Measurements from ENCODE around the gene GLIS1.

GLIS1 gene

DNA sequence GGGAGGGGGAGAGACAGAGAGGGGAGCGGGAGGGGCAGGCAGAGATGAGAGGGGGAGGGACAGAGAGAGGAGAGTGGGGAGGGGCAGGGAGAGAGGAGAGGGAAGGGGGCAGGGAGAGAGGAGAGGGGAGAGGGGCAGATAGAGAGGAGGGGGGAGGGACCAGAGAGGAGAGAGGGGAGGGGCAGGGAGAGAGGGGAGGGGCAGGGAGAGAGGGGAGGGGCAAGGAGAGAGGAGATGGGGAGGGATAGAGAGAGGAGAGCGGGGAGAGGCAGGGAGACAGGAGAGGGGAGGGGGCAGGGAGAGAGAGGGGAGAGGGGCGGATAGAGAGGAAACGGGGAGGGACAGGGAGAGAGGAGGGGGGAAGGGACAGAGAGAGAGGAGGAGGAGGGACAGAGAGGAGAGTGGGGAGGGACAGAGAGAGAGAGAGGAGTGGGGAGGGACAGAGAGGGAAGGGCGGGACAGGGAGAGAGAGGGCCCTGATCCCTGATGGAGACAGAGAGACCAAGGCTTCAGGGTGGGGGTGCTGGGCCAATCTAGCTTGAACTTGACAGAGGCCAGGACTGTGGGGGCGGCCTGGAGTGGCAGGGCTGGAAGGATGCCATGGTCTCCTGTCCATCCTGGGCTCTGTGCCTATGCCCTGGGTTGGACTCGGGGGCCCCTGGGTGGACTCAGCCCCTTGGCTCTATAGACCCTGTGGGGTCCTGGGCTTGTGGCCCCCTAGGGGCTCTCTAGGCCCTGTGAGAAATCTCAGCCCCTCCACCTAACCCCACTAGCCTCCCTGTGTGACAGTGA lies 236.1 kb downstream of the GLIS1 start:
- Histone ChIP-seq H4K20me1 (ENCODE audit: control insufficient read depth, insufficient read depth, low read depth, low read length) (no peaks in the 10 kb centered on the region), H3K9me2 (replicated peaks; ENCODE audit: control insufficient read depth, low read length) (no peaks in the 10 kb centered on the region), H3K4me1 (ENCODE audit: control insufficient read depth, low read length) (no peaks in the 10 kb centered on the region), H3F3A (ENCODE audit: control insufficient read depth, insufficient read depth) (no peaks in the 10 kb centered on the region), H3K4me2 (ENCODE audit: low read length) (no peak overlapping the region), H3K4me3 (ENCODE audit: low read length) (no peak overlapping the region), H3K27me3 (ENCODE audit: control insufficient read depth, low read length) (peaks cover 3% of the 10 kb centered on the region; the same call in 1 of the 2 replicates), H3K79me2 (ENCODE audit: control insufficient read depth, low read length) (no peaks in the 10 kb centered on the region), H3K9me3 (ENCODE audit: control insufficient read depth, insufficient read depth, low read length) (no peaks in the 10 kb centered on the region), H3K36me3 (ENCODE audit: control insufficient read depth, low read length) (no peaks in the 10 kb centered on the region), H3K27ac (ENCODE audit: low read depth, low read length) (no peak overlapping the region)
- no peak for TF ChIP-seq EZH2phosphoT487 (IDR thresholded peaks at IDR 0.05; ENCODE audit: borderline replicate concordance, low read length)
- TF ChIP-seq, protein P1, sequence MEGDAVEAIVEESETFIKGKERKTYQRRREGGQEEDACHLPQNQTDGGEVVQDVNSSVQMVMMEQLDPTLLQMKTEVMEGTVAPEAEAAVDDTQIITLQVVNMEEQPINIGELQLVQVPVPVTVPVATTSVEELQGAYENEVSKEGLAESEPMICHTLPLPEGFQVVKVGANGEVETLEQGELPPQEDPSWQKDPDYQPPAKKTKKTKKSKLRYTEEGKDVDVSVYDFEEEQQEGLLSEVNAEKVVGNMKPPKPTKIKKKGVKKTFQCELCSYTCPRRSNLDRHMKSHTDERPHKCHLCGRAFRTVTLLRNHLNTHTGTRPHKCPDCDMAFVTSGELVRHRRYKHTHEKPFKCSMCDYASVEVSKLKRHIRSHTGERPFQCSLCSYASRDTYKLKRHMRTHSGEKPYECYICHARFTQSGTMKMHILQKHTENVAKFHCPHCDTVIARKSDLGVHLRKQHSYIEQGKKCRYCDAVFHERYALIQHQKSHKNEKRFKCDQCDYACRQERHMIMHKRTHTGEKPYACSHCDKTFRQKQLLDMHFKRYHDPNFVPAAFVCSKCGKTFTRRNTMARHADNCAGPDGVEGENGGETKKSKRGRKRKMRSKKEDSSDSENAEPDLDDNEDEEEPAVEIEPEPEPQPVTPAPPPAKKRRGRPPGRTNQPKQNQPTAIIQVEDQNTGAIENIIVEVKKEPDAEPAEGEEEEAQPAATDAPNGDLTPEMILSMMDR (IDR thresholded peaks at IDR 0.05; ENCODE audit: low read depth, low read length, poor library complexity, severe bottlenecking) = no peak

DNA sequence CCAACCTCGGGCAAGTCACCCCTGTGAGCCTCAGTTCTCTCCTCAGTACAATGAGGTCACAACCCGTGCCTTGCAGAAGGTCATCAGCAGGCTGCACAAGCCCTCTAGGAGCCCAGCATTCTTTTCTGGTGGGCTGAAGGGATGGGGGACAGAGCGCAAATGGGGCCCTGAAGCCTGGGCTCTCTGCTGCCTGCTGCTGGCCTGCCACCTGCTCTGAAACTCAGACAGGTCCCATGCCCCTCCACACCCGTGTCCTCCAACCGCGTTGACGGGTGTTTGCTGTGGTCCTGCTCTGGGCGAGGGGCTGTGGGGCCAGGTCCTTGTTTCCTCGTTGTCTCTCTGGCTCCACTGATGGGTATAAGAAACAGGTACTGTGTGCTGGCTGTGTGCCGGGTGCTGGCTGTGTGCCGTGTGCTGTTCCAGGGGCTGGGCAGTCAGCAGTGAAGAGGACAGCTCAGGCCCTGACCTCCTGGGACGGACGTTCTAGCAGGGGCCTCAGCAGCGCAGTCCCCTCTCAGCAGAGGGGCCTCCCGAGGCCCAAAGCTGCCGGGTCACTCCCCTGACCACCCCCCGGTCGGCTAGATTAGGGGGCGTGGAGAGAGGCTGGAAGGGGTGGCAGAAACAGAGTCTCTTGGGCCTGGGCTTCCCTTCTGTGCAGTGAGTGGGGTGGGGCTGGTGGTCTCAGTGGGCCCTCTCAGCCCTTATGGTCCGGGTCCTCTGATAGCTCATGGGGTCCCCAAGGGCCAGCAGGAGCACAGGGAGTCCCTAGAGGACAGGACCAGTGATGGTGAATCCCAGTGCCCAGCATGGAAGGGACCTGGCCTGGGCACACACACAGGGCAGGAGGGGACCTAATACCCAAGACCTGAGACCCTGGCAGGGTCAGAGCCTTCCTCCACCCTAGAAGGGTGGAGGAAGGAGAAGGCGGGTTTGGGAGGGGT lies 237.6 kb downstream of the GLIS1 start:
- peaks cover 3% of the 10 kb centered on the region; the same call in 1 of the 2 replicates for H3K27me3 ChIP-seq (ENCODE audit: control insufficient read depth, low read length)
- TF ChIP-seq, protein P1 (IDR thresholded peaks at IDR 0.05; ENCODE audit: low read depth, low read length, poor library complexity, severe bottlenecking) = no peak
- TF ChIP-seq EZH2phosphoT487 (IDR thresholded peaks at IDR 0.05; ENCODE audit: borderline replicate concordance, low read length) = no peak
- H3K36me3 ChIP-seq (ENCODE audit: control insufficient read depth, low read length) = no peaks in the 10 kb centered on the region
- no peak overlapping the region for H3K4me3 ChIP-seq (ENCODE audit: low read length)
- no peak overlapping the region for H3K27ac ChIP-seq (ENCODE audit: low read depth, low read length)
- H3K9me2 ChIP-seq (replicated peaks; ENCODE audit: control insufficient read depth, low read length) = no peaks in the 10 kb centered on the region
- H3K9me3 ChIP-seq (ENCODE audit: control insufficient read depth, insufficient read depth, low read length) = no peaks in the 10 kb centered on the region
- no peaks in the 10 kb centered on the region for H3K79me2 ChIP-seq (ENCODE audit: control insufficient read depth, low read length)
- H3F3A ChIP-seq (ENCODE audit: control insufficient read depth, insufficient read depth) = no peaks in the 10 kb centered on the region
- H3K4me1 ChIP-seq (ENCODE audit: control insufficient read depth, low read length) = no peaks in the 10 kb centered on the region
- H3K4me2 ChIP-seq (ENCODE audit: low read length) = no peak overlapping the region
- H4K20me1 ChIP-seq (ENCODE audit: control insufficient read depth, insufficient read depth, low read depth, low read length) = no peaks in the 10 kb centered on the region

GRCh38 chr1:53500204-53501064 lies 238.5 kb downstream of the GLIS1 start:
- H3K4me1 ChIP-seq (ENCODE audit: control insufficient read depth, low read length) = no peaks in the 10 kb centered on the region
- no peaks in the 10 kb centered on the region for H3K36me3 ChIP-seq (ENCODE audit: control insufficient read depth, low read length)
- H4K20me1 ChIP-seq (ENCODE audit: control insufficient read depth, insufficient read depth, low read depth, low read length) = no peaks in the 10 kb centered on the region
- H3K4me3 ChIP-seq (ENCODE audit: low read length) = no peak overlapping the region
- TF ChIP-seq, protein P1 (IDR thresholded peaks at IDR 0.05; ENCODE audit: low read depth, low read length, poor library complexity, severe bottlenecking) = no peak
- TF ChIP-seq EZH2phosphoT487 (IDR thresholded peaks at IDR 0.05; ENCODE audit: borderline replicate concordance, low read length) = no peak
- no peaks in the 10 kb centered on the region for H3K9me2 ChIP-seq (replicated peaks; ENCODE audit: control insufficient read depth, low read length)
- no peak overlapping the region for H3K27ac ChIP-seq (ENCODE audit: low read depth, low read length)
- no peaks in the 10 kb centered on the region for H3F3A ChIP-seq (ENCODE audit: control insufficient read depth, insufficient read depth)
- no peak overlapping the region for H3K4me2 ChIP-seq (ENCODE audit: low read length)
- peaks cover 3% of the 10 kb centered on the region; the same call in 1 of the 2 replicates for H3K27me3 ChIP-seq (ENCODE audit: control insufficient read depth, low read length)
- H3K79me2 ChIP-seq (ENCODE audit: control insufficient read depth, low read length) = no peaks in the 10 kb centered on the region
- H3K9me3 ChIP-seq (ENCODE audit: control insufficient read depth, insufficient read depth, low read length) = no peaks in the 10 kb centered on the region

Data from DOHH2 (cell line).